Thoracic aorta (tissue), 2 donors: Measurements from ENCODE around the gene SPTY2D1. TPM values are rescaled to one million over a fixed set of nuclear protein-coding genes. Genes with fewer than 3 reads are reported as not detected.
"Not testable (repeated sequence)": the region's sequence is repeated elsewhere in the genome, so short reads cannot be mapped to it uniquely, and the experiment has no call there.

ENCODE experiments used
- ATAC-seq: fragments of 150-250 bp; one replicate; pipeline ENCODE4 v1.8.0; 2017; ENCODE audit warnings: low read depth; ENCODE audit not compliant: insufficient number of reproducible peaks, low FRiP score
- DNase-seq: peaks from one replicate; pipeline ENCODE4 v3.0.0-alpha.2; 2020; ENCODE audit warnings: low spot score
- H3K27ac ChIP-seq, 2 donors: fragments of 200-600 bp; sonication (generic); 1 replicate in 1 of 2; 2 replicates in 1 of 2; pipeline ENCODE4 v1.5.1; 2016; ENCODE audit warnings: mild to moderate bottlenecking in 2 of 2, moderate library complexity in 2 of 2
- H3K27me3 ChIP-seq: fragments of 200-600 bp; sonication (generic); replicated peaks from 2 replicates; pipeline ENCODE4 v1.6.0; 2016; ENCODE audit warnings: mild to moderate bottlenecking; ENCODE audit not compliant: insufficient read depth
- H3K36me3 ChIP-seq: fragments of 200-600 bp; sonication (generic); one replicate; pipeline ENCODE4 v1.5.1; 2016
- H3K4me1 ChIP-seq, 2 donors: fragments of 200-600 bp; sonication (generic); 1 replicate in 1 of 2; 2 replicates in 1 of 2; pipeline versions ENCODE4 v1.5.1 to v1.6.0; 2016; ENCODE audit warnings: low read depth in 2 of 2, mild to moderate bottlenecking in 1 of 2; ENCODE audit not compliant: control insufficient read depth in 1 of 2
- H3K4me3 ChIP-seq: fragments of 200-600 bp; sonication (generic); 2 replicates; pipeline ENCODE4 v1.5.1; 2016; ENCODE audit warnings: mild to moderate bottlenecking
- H3K9me3 ChIP-seq: fragments of 200-600 bp; sonication (generic); 2 replicates; pipeline ENCODE4 v1.5.1; 2016
- CTCF ChIP-seq: fragments of 200-600 bp; sonication (generic); IDR thresholded peaks from one replicate; pipeline ENCODE4 v1.5.1; 2019; ENCODE audit warnings: antibody characterized with exemption
- total RNA-seq, 2 donors: library from RNA; depleted of rRNA; stranded (reverse); fragments of >200 nt; gene quantifications; one replicate each; pipeline versions ENCODE4 v1.1.0 to v1.2.3, GENCODE V29; 2016

SPTY2D1 gene
- total RNA-seq, 2 donors from 2014 or later, result 9.6 to 25.3 TPM

GRCh38 chr11:18671246-18671645 is 37.1 kb upstream of the SPTY2D1 start:
- DNase-seq (no peak), ATAC-seq (no peak)
- H3K36me3 ChIP-seq, result no peaks in the 10 kb centered on the region
- H3K27me3 ChIP-seq, result no peaks in the 10 kb centered on the region
- no peak for TF ChIP-seq CTCF
- no peaks in the 10 kb centered on the region for H3K9me3 ChIP-seq
- H3K27ac ChIP-seq, result no peak overlapping the region
- no peaks in the 10 kb centered on the region for H3K4me1 ChIP-seq
- no peak overlapping the region for H3K4me3 ChIP-seq

GRCh38 chr11:18669711-18670110 is 35.6 kb upstream of the SPTY2D1 start:
- H3K27ac ChIP-seq, result no peak overlapping the region
- DNase-seq, result no peak
- no peak for TF ChIP-seq CTCF
- H3K27me3 ChIP-seq, result no peaks in the 10 kb centered on the region
- no peak overlapping the region for H3K4me3 ChIP-seq
- no peaks in the 10 kb centered on the region for H3K4me1 ChIP-seq
- H3K36me3 ChIP-seq, result no peaks in the 10 kb centered on the region
- no peaks in the 10 kb centered on the region for H3K9me3 ChIP-seq
- ATAC-seq, result no peak

GRCh38 chr11:18669219-18669596 is 35.1 kb upstream of the SPTY2D1 start:
- Histone ChIP-seq H3K27me3 (no peaks in the 10 kb centered on the region), H3K4me3 (no peak overlapping the region), H3K9me3 (no peaks in the 10 kb centered on the region), H3K27ac (no peak overlapping the region), H3K4me1 (no peaks in the 10 kb centered on the region), H3K36me3 (no peaks in the 10 kb centered on the region)
- DNase-seq, result no peak
- no peak for ATAC-seq
- TF ChIP-seq CTCF, result no peak

GRCh38 chr11:18668131-18668530 is 34.0 kb upstream of the SPTY2D1 start:
- Histone ChIP-seq H3K4me3 (no peak overlapping the region), H3K36me3 (no peaks in the 10 kb centered on the region), H3K4me1 (no peaks in the 10 kb centered on the region), H3K27ac (no peak overlapping the region), H3K27me3 (no peaks in the 10 kb centered on the region), H3K9me3 (no peaks in the 10 kb centered on the region)
- TF ChIP-seq CTCF, result no peak
- ATAC-seq (no peak), DNase-seq (no peak)

GRCh38 chr11:18665353-18665872 is 31.3 kb upstream of the SPTY2D1 start:
- H3K27ac ChIP-seq, H3K9me3 ChIP-seq, ATAC-seq, H3K4me3 ChIP-seq, H3K4me1 ChIP-seq, H3K36me3 ChIP-seq, H3K27me3 ChIP-seq, DNase-seq: not testable (repeated sequence)

GRCh38 chr11:18657673-18658072 is 23.5 kb upstream of the SPTY2D1 start:
- H3K4me1 ChIP-seq, result no peaks in the 10 kb centered on the region
- no peak overlapping the region for H3K4me3 ChIP-seq
- ATAC-seq (no peak), DNase-seq (no peak)
- no peak for TF ChIP-seq CTCF
- no peaks in the 10 kb centered on the region for H3K36me3 ChIP-seq
- no peaks in the 10 kb centered on the region for H3K27me3 ChIP-seq
- no peaks in the 10 kb centered on the region for H3K9me3 ChIP-seq
- no peak overlapping the region for H3K27ac ChIP-seq
